Neural cell (in vitro differentiated cells): ENCODE data around the gene ZNF500.

Experiments used
- CTCF ChIP-seq: fragments of 450-650 bp; IDR thresholded peaks from 2 replicates; pipeline ENCODE4 v1.5.1; 2014; ENCODE audit warnings: antibody characterized with exemption, mild to moderate bottlenecking, moderate library complexity; ENCODE audit not compliant: poor library complexity, severe bottlenecking
- SMC3 ChIP-seq: fragments of 450-650 bp; conservative IDR thresholded peaks from 2 replicates; pipeline ENCODE4 v1.6.1; 2014; ENCODE audit warnings: antibody characterized with exemption, mild to moderate bottlenecking, moderate library complexity; ENCODE audit not compliant: poor library complexity
- TAF1 ChIP-seq: IDR thresholded peaks from 2 replicates; pipeline ENCODE4 v1.6.1; 2012; ENCODE audit warnings: low read depth

GRCh38 chr16:4753227-4753626, 13.7 kb downstream of the ZNF500 start:
- TF ChIP-seq CTCF (no peak), SMC3 (no peak), TAF1 (no peak)
